Thymus (tissue), 11 donors: Measurements from ENCODE around the gene CCNK. TPM values are rescaled to one million over a fixed set of nuclear protein-coding genes. Genes with fewer than 3 reads are reported as not detected.

ENCODE experiments used
- DNase-seq, 9 donors: peaks; one replicate each; pipeline ENCODE4 v3.0.0-alpha.2; 2013; ENCODE audit warnings: low spot score in 9 of 9, low read depth in 6 of 9, missing footprints in 1 of 9
- H3K27ac ChIP-seq, 2 donors: one replicate each; pipeline ENCODE4 v1.5.1; 2013; ENCODE audit warnings: control low read depth in 1 of 2, low read depth in 1 of 2, low read length in 1 of 2, mild to moderate bottlenecking in 1 of 2, moderate library complexity in 1 of 2
- H3K27me3 ChIP-seq, 2 donors: one replicate each; pipeline ENCODE4 v1.5.1; 2013; ENCODE audit warnings: low read length in 1 of 2; ENCODE audit not compliant: control insufficient read depth in 2 of 2, insufficient read depth in 1 of 2
- H3K36me3 ChIP-seq, 2 donors: one replicate each; pipeline ENCODE4 v1.5.1; 2013; ENCODE audit warnings: low read length in 1 of 2, mild to moderate bottlenecking in 1 of 2, moderate library complexity in 1 of 2; ENCODE audit not compliant: control insufficient read depth in 2 of 2, insufficient read depth in 2 of 2
- H3K4me1 ChIP-seq, 2 donors: one replicate each; pipeline ENCODE4 v1.5.1; 2013; ENCODE audit warnings: low read length in 2 of 2; ENCODE audit not compliant: control insufficient read depth in 2 of 2, insufficient read depth in 2 of 2
- H3K4me3 ChIP-seq, 2 donors: one replicate each; pipeline ENCODE4 v1.5.1; 2013; ENCODE audit warnings: low read length in 2 of 2, control low read depth in 1 of 2, mild to moderate bottlenecking in 1 of 2
- H3K9me3 ChIP-seq, 2 donors: one replicate each; pipeline ENCODE4 v1.5.1; 2013; ENCODE audit warnings: low read length in 1 of 2, mild to moderate bottlenecking in 1 of 2; ENCODE audit not compliant: control insufficient read depth in 2 of 2, insufficient read depth in 1 of 2
- WGBS: extraction: QIAGEN DNeasy Blood & Tissue Kit; methylation state at CpG from one replicate; pipeline ENCODE4 v1.1.7; 2013; 5-methylcytosine and 5-hydroxymethylcytosine counted together
- polyA plus RNA-seq: library from polyadenylated mRNA; stranded (reverse); fragments of 200-250 nt; gene quantifications from one replicate; pipeline ENCODE4 v1.2.3, GENCODE V29; 2013
- total RNA-seq: library from RNA; stranded (reverse); fragments of 120-200 nt; gene quantifications from one replicate; pipeline ENCODE4 v1.2.4, GENCODE V29; 2013
- donor health status: healthy.

CCNK gene
- total and polyA plus RNA-seq, 2 donors, result 12.4 to 26.9 TPM

GRCh38 chr14:99519931-99520421 lies 38.8 kb downstream of the CCNK start:
- Histone ChIP-seq H3K27ac (no peak overlapping the region), H3K4me1 (no peaks in the 10 kb centered on the region)
- WGBS, result 92% methylated on average over 6 of the region's 6 CpGs

GRCh38 chr14:99520571-99521081 lies 39.4 kb downstream of the CCNK start:
- WGBS, result 97% methylated on average over 11 of the region's 11 CpGs
- DNase-seq, result no peak

More at GRCh38 chr14:99519931-99520421, 38.8 kb downstream of the CCNK start:
- Histone ChIP-seq H3K9me3 (no peaks in the 10 kb centered on the region), H3K4me3 (no peak overlapping the region), H3K36me3 (no peaks in the 10 kb centered on the region), H3K27me3 (no peaks in the 10 kb centered on the region)
- no peak for DNase-seq

GRCh38 chr14:99521176-99522024 lies 40.2 kb downstream of the CCNK start:
- Histone ChIP-seq H3K27me3 (no peaks in the 10 kb centered on the region), H3K36me3 (no peaks in the 10 kb centered on the region), H3K4me1 (no peaks in the 10 kb centered on the region), H3K27ac (no peak overlapping the region), H3K4me3 (no peak overlapping the region), H3K9me3 (no peaks in the 10 kb centered on the region)
- DNase-seq, result no peak
- 97% methylated on average over 25 of the region's 25 CpGs for WGBS

More at GRCh38 chr14:99520571-99521081, 39.4 kb downstream of the CCNK start:
- Histone ChIP-seq H3K4me1 (no peaks in the 10 kb centered on the region), H3K27ac (no peak overlapping the region), H3K9me3 (no peaks in the 10 kb centered on the region), H3K4me3 (no peak overlapping the region), H3K36me3 (no peaks in the 10 kb centered on the region), H3K27me3 (no peaks in the 10 kb centered on the region)

- no peaks in the 10 kb centered on the region for H3K27me3 ChIP-seq
- no peak overlapping the region for H3K27ac ChIP-seq
- no peak for DNase-seq
- no peaks in the 10 kb centered on the region for H3K4me1 ChIP-seq
- 93% methylated on average over 18 of the region's 18 CpGs for WGBS
- no peaks in the 10 kb centered on the region for H3K9me3 ChIP-seq
- H3K4me3 ChIP-seq, result no peak overlapping the region
- H3K36me3 ChIP-seq, result no peaks in the 10 kb centered on the region
Measured at GRCh38 chr14:99522025-99522401, 40.8 kb downstream of the CCNK start.

- WGBS, result 80% methylated on average over 12 of the region's 12 CpGs
- no peaks in the 10 kb centered on the region for H3K36me3 ChIP-seq
- DNase-seq, result no peak
- H3K4me1 ChIP-seq, result no peaks in the 10 kb centered on the region
- no peaks in the 10 kb centered on the region for H3K27me3 ChIP-seq
- no peak overlapping the region for H3K4me3 ChIP-seq
- H3K9me3 ChIP-seq, result no peaks in the 10 kb centered on the region
- no peak overlapping the region for H3K27ac ChIP-seq
Measured at GRCh38 chr14:99522457-99522891, 41.3 kb downstream of the CCNK start.

GRCh38 chr14:99522934-99523703 lies 41.9 kb downstream of the CCNK start:
- whole genome bisulfite sequencing, result 93% methylated on average over 14 of the region's 14 CpGs
- H3K27ac ChIP-seq, result no peak overlapping the region
- DNase-seq, result no peak
- no peaks in the 10 kb centered on the region for H3K4me1 ChIP-seq
- H3K27me3 ChIP-seq, result no peaks in the 10 kb centered on the region
- H3K4me3 ChIP-seq, result no peak overlapping the region
- H3K9me3 ChIP-seq, result no peaks in the 10 kb centered on the region
- no peaks in the 10 kb centered on the region for H3K36me3 ChIP-seq

- no peak overlapping the region for H3K27ac ChIP-seq
- no peaks in the 10 kb centered on the region for H3K27me3 ChIP-seq
- H3K9me3 ChIP-seq, result no peaks in the 10 kb centered on the region
- H3K4me3 ChIP-seq, result no peak overlapping the region
- 92% methylated on average over 5 of the region's 5 CpGs for WGBS
- H3K36me3 ChIP-seq, result no peaks in the 10 kb centered on the region
- DNase-seq, result no peak
- H3K4me1 ChIP-seq, result no peaks in the 10 kb centered on the region
Measured at GRCh38 chr14:99523704-99524055, 42.5 kb downstream of the CCNK start.

- no peaks in the 10 kb centered on the region for H3K9me3 ChIP-seq
- no peaks in the 10 kb centered on the region for H3K36me3 ChIP-seq
- H3K4me3 ChIP-seq, result no peak overlapping the region
- no peak overlapping the region for H3K27ac ChIP-seq
- H3K4me1 ChIP-seq, result no peaks in the 10 kb centered on the region
- no peak for DNase-seq
- 94% methylated on average over 16 of the region's 16 CpGs for WGBS
- H3K27me3 ChIP-seq, result no peaks in the 10 kb centered on the region
Measured at GRCh38 chr14:99524091-99524661, 43.0 kb downstream of the CCNK start.
